Measurements from ENCODE around the gene SPRED2.

SPRED2 gene

GRCh38 chr2:65350651-65351056 lies 81.7 kb downstream of the SPRED2 start:
- peak; percentile 69 for TF ChIP-seq CTCF (IDR thresholded peaks at IDR 0.05; ENCODE audit: low read depth, low read length, missing control alignments)
- no peak for DNase-seq (ENCODE audit: low read depth)
- no peak overlapping the region for H3K4me3 ChIP-seq (ENCODE audit: low read depth, low read length)

GRCh38 chr2:65349863-65350262 lies 82.5 kb downstream of the SPRED2 start:
- no peak for DNase-seq (ENCODE audit: low read depth)
- TF ChIP-seq CTCF (IDR thresholded peaks at IDR 0.05; ENCODE audit: low read depth, low read length, missing control alignments) = no peak
- no peak overlapping the region for H3K4me3 ChIP-seq (ENCODE audit: low read depth, low read length)

- no peak for DNase-seq (ENCODE audit: low read depth)
- H3K4me3 ChIP-seq (ENCODE audit: low read depth, low read length) = no peak overlapping the region
- no peak for TF ChIP-seq CTCF (IDR thresholded peaks at IDR 0.05; ENCODE audit: low read depth, low read length, missing control alignments)
Measured at GRCh38 chr2:65347913-65348312, 84.5 kb downstream of the SPRED2 start.

GRCh38 chr2:65345631-65346030 lies 86.8 kb downstream of the SPRED2 start:
- no peak for DNase-seq (ENCODE audit: low read depth)
- no peak overlapping the region for H3K4me3 ChIP-seq (ENCODE audit: low read depth, low read length)
- TF ChIP-seq CTCF (IDR thresholded peaks at IDR 0.05; ENCODE audit: low read depth, low read length, missing control alignments) = no peak

GRCh38 chr2:65344689-65345088 lies 87.7 kb downstream of the SPRED2 start:
- TF ChIP-seq CTCF (IDR thresholded peaks at IDR 0.05; ENCODE audit: low read depth, low read length, missing control alignments) = no peak
- no peak overlapping the region for H3K4me3 ChIP-seq (ENCODE audit: low read depth, low read length)
- DNase-seq (ENCODE audit: low read depth) = no peak

- no peak for DNase-seq (ENCODE audit: low read depth)
- no peak overlapping the region for H3K4me3 ChIP-seq (ENCODE audit: low read depth, low read length)
- no peak for TF ChIP-seq CTCF (IDR thresholded peaks at IDR 0.05; ENCODE audit: low read depth, low read length, missing control alignments)
Measured at GRCh38 chr2:65344182-65344581, 88.2 kb downstream of the SPRED2 start.

GRCh38 chr2:65343386-65343785 lies 89.0 kb downstream of the SPRED2 start:
- no peak for DNase-seq (ENCODE audit: low read depth)
- no peak overlapping the region for H3K4me3 ChIP-seq (ENCODE audit: low read depth, low read length)
- no peak for TF ChIP-seq CTCF (IDR thresholded peaks at IDR 0.05; ENCODE audit: low read depth, low read length, missing control alignments)
